OCI-LY7 (cell line): ENCODE data around the gene CFAP54.
A peak's percentile ranks its signal among the peaks of the same experiment; 100 is the strongest.

ENCODE experiments used
- EZH2phosphoT487 ChIP-seq: fragments of 200-600 bp; sonication (generic); IDR thresholded peaks from 2 replicates; pipeline ENCODE4 v1.6.1; 2018; ENCODE audit warnings: low read depth, borderline replicate concordance, mild to moderate bottlenecking, mixed run types, antibody characterized with exemption, low read length, moderate library complexity, mixed read lengths
- TF ChIP-seq, protein P1 (sequence below): fragments of 200-600 bp; sonication (generic); conservative IDR thresholded peaks from 2 replicates; pipeline ENCODE4 v1.5.1; 2014; ENCODE audit warnings: mild to moderate bottlenecking, antibody characterized with exemption, low read length, moderate library complexity, mixed read lengths

DNA sequence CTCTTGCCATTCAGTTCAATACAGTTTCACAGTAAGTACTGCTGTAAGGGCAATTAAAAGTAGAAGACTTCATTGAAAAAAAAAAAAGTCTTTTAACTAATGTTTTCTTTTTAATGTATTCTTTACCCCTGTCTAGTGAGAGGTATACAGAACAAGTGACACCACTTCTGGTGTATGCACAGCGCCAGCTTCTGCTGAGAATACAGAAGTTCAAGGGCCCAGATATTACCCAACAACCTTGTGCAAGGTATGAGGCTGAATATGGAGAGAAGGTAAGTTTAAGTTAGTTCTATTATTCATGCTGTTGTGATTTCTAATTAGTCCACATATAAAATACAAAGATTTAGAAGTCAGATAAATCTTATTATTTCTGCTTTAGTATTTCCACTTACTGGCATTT, 168.7 kb downstream of the CFAP54 start:
- TF ChIP-seq, protein P1, sequence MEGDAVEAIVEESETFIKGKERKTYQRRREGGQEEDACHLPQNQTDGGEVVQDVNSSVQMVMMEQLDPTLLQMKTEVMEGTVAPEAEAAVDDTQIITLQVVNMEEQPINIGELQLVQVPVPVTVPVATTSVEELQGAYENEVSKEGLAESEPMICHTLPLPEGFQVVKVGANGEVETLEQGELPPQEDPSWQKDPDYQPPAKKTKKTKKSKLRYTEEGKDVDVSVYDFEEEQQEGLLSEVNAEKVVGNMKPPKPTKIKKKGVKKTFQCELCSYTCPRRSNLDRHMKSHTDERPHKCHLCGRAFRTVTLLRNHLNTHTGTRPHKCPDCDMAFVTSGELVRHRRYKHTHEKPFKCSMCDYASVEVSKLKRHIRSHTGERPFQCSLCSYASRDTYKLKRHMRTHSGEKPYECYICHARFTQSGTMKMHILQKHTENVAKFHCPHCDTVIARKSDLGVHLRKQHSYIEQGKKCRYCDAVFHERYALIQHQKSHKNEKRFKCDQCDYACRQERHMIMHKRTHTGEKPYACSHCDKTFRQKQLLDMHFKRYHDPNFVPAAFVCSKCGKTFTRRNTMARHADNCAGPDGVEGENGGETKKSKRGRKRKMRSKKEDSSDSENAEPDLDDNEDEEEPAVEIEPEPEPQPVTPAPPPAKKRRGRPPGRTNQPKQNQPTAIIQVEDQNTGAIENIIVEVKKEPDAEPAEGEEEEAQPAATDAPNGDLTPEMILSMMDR = peak; percentile 25; the same call in 1 of the 2 replicates
- no peak for TF ChIP-seq EZH2phosphoT487
